Pulmonary artery endothelial cell (primary cell): ENCODE results near the gene RTL3. TPM values are rescaled to one million over a fixed set of nuclear protein-coding genes. Genes with fewer than 3 reads are reported as not detected.
"Not testable (repeated sequence)": the region's sequence is repeated elsewhere in the genome, so short reads cannot be mapped to it uniquely, and the experiment has no call there.

ENCODE experiments used
- DNase-seq: peaks from one replicate; pipeline ENCODE4 v3.0.0-alpha.2; 2011; ENCODE audit warnings: low read depth, low spot score
- total RNA-seq: library from RNA; depleted of rRNA; stranded (reverse); fragments of >200 nt; gene quantifications from 2 replicates; pipeline ENCODE4 v1.2.3, GENCODE V29; 2014

RTL3 gene, protein sequence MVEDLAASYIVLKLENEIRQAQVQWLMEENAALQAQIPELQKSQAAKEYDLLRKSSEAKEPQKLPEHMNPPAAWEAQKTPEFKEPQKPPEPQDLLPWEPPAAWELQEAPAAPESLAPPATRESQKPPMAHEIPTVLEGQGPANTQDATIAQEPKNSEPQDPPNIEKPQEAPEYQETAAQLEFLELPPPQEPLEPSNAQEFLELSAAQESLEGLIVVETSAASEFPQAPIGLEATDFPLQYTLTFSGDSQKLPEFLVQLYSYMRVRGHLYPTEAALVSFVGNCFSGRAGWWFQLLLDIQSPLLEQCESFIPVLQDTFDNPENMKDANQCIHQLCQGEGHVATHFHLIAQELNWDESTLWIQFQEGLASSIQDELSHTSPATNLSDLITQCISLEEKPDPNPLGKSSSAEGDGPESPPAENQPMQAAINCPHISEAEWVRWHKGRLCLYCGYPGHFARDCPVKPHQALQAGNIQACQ
- total RNA-seq = not detected in 2 replicates

DNA sequence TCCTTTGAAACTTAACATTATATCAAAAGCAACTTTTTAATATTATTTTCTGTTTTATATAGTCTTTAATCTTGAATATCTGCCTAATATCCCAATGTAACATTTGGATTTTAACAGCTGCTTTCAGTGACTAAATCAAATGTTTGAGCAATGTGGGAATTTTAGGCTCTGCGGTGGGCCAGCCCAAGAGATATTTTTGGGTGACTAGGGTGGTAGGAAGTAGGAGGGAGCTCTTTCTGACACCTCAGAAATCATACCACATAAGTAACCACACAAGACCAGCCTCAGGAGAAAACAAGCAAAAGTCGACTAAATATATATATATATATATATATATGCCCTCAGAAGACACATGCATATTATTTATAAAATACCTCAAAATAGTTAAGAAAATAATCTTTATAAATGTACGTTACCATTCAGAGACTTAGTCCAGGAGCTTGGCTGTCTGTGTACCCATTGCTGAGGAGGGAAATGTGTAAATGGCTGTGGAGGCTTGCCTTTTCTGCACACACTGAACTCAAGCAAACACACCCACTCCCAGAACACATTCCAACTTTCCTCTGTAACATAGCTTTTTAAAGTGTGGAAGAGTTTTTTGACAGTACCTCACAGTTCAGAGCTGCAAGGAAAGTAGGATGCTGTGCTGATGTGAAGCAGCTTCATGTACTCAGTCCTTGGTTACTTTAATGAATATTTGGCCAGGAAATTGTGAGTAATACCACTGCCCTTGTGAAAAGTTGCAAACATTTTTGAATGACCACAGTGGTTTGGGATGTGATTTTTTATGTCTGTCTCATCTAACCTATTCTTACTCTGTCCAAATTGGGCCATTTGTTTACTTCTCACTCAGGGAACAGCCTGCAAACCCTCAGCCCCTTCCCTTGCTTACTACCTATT lies at the start of gene RTL3:
Gene RTL3 (minus strand): TSS at position 484 of the 900 bp plus-strand sequence. CDS start 908 bp downstream, outside the sequence.
- no peak for DNase-seq

DNA sequence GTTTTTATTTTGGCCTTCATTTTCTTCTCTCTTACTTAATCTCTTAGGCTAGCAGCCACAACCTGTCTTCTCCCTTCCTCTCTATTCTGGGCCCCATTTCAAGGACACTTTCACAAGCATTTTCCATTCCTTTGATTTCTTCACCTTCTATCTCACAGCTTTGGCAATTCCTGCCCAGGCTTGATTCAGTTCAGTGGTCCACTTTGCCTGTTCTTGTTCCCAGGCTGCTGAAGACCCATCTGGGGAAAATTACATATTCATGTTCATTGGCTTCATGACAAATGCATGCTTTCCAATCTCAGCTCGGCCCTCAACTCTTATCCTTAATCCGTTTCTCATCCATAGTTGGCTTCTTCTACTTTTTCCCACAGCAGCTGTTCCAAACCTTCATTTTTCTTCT lies 49.7 kb upstream of the RTL3 start:
- no peak for DNase-seq

DNA sequence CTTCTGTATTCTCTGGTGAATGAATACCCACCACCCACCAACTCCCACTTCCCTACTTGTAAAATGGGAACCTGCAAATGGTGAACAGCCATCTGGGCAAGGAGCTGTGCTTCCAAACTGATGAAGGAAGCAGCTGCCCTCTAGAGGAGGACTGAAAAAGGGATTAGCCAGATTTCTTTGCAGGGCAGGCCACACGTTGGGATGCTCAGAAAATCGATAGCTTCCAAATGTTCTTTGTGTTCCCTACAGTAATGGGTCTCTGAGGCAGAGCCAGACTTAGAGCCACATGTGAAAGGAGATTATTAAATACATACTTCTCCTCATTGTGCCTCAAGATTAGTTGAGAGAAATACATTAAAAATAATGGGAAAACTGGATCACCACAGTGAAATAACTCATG lies 49.1 kb upstream of the RTL3 start:
- no peak for DNase-seq

DNA sequence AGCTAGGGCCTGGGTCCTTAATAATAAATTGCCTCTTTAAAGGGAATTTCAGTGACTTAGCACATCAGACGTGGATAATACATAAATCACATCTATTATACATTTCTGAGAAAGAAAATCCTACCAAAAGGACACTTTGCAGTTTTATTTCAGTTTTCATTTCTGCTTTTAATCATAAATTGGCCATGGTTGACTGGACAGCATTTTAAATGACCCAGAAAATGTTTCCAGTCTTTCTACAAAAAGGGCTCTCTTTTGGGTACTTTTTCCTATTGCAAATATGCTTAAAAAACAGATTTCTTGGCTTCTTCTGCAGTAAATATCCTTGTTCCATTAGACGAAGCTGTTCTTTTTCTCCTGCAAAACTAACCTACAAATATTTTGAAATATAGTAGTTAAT lies 46.9 kb upstream of the RTL3 start:
- no peak for DNase-seq

DNA sequence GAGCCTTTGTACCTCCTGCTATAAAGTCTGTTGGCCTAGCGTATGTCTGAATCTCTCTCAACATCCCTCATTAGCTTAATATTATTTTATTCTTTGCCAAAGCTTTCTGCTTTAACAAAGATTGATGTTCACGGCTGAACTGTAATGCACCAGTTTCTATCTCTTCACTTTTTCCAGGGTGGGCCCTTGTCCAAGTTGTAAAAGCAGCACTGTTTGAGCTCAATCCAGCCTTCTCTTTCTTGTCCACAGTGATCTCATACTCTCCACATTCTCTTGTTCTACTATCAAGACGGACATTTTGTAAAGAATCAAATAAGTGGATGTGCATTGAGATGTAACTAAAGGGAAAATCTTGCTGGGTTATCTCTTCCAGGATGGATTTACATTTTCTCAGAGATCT lies 34.4 kb upstream of the RTL3 start:
- DNase-seq = no peak

DNA sequence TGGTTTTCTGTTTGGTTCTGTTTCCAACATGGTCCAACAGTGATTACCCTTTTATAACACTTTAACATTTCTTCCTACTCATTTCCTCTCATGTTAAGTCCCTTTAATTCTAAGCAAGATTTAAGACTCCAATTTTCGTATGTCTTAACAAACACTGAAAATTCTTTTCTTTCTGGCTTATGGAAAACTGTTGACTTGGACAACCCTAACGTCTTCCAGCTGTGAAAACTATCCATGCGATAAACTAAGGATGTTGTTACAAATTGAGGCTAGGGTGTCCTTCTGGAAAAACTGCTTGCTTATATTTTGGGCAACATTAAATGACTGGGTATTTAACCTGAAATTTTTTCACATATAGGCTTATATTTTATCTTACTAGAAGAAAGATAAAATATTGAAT lies 33.9 kb upstream of the RTL3 start:
- DNase-seq = no peak

DNA sequence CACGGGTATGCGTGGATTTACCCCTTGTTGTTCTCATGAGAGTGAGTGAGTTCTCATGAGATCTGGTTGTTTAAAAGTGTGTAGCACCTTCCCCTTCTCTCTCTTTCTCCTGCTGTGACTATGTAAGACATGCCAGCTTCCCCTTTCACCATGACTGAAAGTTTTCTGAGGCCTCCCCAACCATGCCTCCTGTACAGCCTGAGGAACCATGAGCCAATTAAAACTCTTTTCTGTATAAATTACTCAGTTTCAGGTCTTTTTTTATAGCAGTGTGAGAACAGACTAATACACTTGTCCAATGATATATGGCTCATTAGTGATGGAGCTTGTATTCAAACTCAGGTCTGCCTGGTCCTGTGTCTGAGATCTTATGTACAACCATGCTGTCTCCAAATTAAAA lies 28.5 kb upstream of the RTL3 start:
- DNase-seq = no peak

DNA sequence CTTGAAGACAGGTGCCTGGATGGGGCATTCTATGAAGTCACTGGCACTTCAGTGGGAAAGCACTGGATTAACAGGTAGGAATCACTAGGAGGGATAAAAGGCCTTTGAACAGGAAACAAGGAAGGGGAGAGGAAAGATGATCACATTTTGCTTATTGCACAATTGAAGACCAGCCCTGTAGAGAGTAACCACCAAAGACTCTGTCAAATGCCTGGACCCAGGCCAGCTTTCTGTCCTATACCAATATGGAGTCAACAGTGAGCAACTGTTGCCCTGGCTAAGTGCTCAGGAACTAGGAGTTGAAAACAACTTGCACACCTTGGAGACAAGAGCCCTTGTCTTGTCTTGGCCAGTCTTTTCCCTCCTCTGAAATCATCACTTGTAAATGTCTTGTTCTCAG lies 14.1 kb upstream of the RTL3 start:
- no peak for DNase-seq

DNA sequence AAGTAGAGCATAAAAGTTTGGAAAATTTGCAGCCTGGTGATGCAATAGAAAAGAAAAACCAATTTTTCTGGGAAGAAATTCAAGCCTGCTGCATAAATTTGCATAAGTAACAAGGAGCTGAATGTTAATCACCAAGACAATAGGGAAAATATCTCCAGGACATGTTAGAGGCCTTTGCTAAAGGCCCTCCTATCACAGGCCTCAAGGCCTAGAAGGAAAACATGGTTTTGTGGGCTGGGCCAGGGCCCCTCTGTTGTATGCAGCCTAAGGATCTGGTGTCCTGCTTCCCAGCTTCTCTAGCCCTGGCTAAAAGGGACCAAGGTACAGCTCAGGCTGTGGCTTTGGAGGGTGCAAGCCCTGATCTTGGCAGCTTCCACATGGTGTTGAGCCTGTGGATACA lies 6.2 kb upstream of the RTL3 start:
- DNase-seq = no peak

DNA sequence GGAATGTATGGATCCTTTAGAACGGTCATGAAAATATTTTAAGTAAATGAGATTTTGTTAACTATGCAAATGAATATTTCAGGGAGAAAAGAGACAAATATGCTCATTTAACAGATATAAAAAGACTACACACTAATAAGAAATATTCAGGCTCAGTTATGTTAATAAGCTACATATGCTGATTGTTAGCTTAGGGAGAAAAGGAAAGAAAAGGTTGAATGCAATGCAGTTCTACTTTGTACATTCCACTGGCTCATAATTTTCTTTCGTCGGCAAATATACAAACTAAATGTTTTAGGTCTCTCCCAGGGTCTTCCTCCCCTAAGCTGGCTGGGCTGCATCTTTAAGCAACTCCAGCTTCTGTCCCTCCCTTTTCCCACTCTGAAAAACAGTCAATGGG lies 2.7 kb upstream of the RTL3 start:
- DNase-seq = no peak

DNA sequence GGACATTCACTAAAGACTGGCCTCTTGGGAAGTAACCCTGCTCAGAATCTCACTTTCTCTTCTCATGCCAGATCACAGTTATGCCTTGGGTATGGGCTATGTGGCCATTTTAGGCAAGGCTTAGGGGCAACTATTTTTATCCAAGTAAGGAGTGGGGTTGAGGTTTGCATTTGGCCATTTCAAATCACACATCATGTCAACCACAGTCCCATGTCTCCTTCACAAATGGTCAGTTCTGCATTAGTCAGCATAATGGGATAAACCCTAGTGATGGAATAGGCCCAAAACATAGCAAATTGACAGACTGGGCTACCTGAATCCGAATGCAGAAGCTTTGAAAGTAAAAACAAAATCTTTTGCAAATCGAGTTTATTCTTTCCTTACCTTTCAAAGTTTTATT lies 827 bp upstream of the RTL3 start:
- DNase-seq = no peak

DNA sequence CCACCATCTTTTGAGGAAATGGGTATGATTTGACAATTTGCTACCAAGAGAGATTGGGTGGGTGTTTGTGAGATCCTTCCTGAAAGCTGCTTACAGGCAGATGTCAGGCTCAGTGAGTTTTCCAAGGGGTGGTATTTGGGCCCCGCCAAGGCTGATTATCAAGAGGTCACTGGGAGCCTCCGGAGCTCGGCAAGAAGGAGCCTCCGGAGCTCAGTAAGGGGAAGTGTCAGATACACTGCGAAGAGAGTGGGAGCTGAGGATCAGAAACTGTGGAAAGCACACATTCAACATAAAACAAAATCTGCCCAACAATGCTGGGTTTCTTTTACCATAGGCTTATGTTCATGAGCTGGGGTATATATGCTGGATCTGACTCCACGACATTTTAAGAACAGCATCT lies 714 bp downstream of the RTL3 start:
- DNase-seq = no peak

DNA sequence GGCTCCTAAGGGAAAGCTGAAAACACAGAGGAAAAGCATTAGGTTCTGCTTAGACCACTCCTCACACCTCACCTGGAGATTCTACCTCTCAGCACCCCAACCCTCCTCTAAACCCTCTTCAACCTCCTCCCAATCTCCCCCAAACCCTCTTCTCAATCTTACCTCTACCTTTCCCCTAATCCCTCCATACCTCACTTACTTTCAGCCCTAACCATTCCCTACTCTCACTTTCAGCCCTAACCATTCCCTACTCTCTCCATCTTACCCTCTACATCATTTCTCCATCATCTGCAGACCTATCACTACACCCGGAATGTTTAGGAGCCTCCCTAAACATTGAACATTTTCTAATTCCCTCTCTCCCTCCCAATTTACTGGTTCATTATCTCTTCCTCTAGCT lies 3.5 kb downstream of the RTL3 start:
- no peak for DNase-seq

DNA sequence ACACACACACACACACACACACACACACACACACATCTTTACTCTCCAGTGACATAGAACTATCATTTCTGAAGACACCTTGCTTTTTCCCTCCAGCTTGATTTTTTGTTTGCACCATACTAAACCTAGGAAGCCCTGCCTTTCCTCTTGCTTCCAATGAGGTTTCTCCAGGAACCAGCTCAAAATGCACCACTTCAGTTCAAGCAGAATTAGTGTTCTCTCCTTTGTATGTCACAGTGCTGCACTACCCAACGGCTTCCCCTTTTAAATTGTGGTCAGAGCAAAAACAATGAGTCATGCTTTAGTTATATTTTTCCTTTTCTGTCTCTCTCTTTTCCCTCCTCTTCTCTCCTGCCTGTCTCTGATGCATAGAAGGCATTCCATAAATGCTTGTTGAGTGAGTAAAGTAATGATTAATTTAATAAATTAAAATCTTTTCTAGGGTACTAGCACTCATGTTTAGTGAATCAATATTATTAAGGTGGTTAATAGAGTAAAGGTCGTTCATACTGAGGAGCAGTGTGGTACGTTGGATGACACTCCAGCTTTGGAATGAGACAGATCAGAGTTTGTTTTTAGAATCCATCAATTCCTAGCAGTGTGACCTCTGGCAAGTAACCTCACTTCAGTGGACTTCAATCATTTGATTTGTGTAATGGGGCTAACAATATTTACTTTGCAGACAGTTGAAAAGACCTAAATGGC lies 5.9 kb downstream of the RTL3 start:
- DNase-seq = peak; percentile 22

DNA sequence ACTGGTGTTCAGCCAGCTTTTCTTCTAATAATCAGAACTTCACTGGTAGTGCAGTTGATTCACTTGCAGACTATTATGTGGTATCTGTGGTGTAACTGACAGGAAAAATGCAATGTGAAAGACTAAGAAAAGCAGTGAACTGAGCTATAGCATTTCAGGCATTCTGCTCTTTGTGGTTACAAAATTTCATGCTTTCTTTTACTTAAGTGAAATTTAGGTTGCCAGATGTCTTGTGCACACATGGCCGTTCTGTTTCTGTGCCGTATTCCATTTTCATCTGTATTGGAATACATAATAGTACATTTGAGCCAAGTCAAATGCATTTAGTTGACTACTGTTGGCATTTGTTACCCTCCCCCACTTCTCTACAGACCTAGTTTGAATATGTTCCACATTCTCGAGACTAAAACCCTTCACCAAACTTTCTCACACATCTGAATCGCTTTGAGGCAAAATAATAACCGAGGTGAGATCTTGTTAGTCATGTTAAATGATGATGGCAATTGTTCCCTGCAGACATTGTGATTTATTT lies 8.2 kb downstream of the RTL3 start:
- DNase-seq = no peak

DNA sequence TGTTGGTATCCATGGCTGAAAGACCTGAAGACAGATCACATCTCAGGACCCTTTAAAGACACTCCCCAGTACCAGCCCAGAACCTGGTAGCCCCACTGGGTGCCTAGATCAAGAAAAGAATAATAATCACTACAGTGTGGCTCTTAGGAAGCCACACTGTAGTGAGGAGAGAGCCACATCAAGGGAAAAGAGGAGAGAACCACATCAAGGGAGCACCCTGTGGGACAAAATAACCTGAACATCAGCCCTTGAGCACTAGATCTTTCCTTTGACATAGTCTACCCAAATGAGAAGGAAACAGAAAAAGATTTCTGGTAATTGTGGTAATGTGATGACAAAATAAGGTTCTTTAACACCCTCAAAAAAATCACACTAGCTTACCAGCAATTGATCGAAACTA lies 15.3 kb downstream of the RTL3 start:
- DNase-seq = no peak

DNA sequence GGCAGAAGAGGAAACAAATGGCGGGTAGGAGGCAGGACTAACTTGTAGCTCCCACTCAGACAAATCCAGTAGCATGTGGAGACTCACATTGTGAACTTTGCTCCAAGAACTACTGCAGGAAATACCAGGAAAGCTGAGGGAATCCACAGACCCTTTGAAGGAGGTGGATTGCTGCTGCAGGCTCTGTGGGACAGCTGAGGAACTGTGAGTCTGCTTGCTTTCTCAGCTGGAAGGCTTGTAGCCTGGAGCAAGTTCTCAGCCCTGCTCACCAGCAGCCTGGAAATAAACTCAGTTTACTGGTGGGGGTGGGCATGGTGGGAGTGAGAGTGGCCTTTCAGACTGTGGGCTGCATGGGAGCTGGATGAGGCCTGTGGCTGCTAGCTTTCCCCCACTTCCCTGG lies 16.0 kb downstream of the RTL3 start:
- no peak for DNase-seq

DNA sequence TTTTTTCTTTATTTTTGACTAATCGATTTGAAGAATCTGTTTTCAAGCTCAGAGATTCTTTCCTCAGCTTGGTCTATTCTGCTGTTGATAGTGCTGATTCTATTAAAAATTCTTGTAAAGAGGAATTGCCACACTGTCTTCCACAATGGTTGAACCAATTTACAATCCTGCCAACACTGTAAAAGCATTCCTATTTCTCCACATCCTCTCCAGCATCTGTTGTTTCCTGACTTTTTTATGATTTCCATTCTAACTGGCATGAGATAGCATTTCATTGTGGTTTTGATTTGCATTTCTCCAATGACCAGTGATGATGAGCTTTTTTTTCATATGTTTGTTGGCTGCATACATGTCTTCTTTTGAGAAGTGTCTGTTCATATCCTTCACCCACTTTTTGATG lies 23.0 kb downstream of the RTL3 start:
- DNase-seq = not testable (repeated sequence)

DNA sequence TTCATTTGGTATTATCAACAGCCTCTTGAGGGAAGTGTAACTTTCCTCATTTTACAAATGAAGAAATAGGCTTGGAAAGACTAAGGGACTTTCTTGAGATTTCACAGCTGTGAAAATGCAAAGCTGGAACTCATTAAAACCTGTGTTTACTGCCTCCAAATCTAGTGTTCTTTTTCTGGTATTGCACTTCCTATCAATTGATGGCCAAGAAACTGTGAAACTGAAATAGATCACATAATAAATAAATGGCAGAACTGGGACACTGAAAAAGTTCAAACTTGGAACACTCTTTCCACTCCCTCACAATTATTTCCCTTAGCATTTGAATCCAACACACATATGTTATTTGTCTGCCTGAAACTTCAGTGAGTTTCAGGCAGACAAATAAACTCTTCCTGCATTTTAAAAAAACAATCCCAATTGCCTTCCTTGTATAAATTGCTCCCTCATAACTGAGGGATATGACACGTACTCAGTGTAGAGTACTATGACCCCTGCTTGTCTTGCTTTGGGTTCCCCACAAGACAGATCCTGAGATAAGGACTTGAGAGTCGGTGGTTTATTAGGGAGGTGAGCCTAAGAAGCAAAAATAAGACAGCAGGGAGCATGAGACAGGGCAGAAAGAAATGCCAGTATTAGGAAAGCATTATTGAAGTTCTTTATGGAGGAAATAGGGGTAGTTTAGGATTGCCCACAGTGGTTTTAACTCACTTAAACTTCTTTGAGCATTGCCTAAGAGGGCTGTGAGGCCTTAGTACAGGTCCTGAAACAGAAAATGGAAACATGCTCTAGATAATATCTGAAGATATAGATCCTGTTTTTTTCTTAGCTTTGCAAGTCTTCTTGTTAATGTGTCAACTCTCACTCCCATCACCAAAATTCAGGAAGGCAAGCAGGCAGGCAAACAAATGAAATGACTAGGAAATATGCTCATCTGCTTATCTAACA lies 33.9 kb downstream of the RTL3 start:
- DNase-seq = no peak

DNA sequence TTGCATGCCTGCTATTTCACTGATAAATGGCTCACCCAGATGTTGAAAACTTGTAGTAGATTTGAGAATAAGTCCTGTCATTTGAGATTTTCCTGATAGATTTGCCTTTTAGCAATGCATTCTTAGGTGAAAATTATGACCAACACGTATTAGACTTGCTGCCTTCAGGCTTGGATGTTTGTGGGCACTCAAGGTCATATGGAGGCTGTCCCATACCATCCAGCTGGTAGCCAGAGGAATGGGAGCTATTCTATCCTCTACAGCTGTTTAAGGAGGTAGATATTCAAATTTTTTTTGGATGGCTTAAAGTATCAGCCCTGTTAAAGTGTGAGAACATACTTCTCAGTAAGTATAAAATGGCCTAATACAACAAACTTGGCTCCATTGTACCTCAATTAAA lies 34.7 kb downstream of the RTL3 start:
- DNase-seq = no peak

DNA sequence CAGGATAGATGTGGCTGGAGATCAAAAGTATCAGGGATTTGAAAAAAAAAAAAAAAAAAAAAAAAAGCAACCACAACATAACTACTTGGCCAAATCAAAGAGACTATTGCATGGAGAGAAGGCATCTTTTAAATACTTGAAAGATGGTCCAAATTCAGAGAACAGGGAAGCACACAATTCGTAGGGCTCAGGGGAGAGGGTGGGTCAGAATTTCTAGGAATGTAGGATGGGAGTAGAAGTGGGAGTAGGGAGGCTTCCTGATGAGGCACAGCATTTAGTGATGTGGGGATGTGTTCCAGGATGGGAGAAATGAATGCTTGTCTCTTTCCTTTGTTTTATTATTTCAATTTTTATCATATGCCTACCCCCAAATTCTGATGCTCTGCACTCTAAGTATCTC lies 36.3 kb downstream of the RTL3 start:
- no peak for DNase-seq
